ENCODE results near the gene KRTAP10-1. TPM values are rescaled to one million over a fixed set of nuclear protein-coding genes. Genes with fewer than 3 reads are reported as not detected.

KRTAP10-1 gene
- polyA plus RNA-seq, 1 donor (not counting 4 experiments of a cell fraction or from before 2014, with no cell fraction given): not detected

- no peak for FAIRE-seq
- no peak overlapping the region for H3K4me3 ChIP-seq (ENCODE audit: control insufficient read depth in 2 of 3, extremely low read depth in 1 of 3, insufficient read depth in 2 of 3, low read depth in 1 of 3, low read length in 3 of 3)
- no peaks in the 10 kb centered on the region for H3K36me3 ChIP-seq (ENCODE audit: control insufficient read depth in 2 of 2, extremely low read depth in 1 of 2, insufficient read depth in 2 of 2, low read length in 2 of 2)
- H3K9ac ChIP-seq (ENCODE audit: control insufficient read depth, extremely low read depth, insufficient read depth, low read length): no peak overlapping the region
- H3K4me1 ChIP-seq (ENCODE audit: control insufficient read depth, extremely low read depth, insufficient read depth, low read length): no peaks in the 10 kb centered on the region
- dilution Hi-C loops (cut with MboI; ENCODE audit: extremely low pct_ligation_motif_present, low sequenced_read_pairs): no loop called here
- DNase-seq (ENCODE audit: low read depth, low spot score): no peak
- H3K27ac ChIP-seq (ENCODE audit: control insufficient read depth, insufficient read depth, low read length): no peak overlapping the region
- H4K20me1 ChIP-seq (ENCODE audit: control insufficient read depth, extremely low read depth, insufficient read depth, low read length): no peaks in the 10 kb centered on the region
- H3K4me2 ChIP-seq (ENCODE audit: control insufficient read depth, extremely low read depth, insufficient read depth, low read depth, low read length): no peak overlapping the region
- no peak overlapping the region for H2AFZ ChIP-seq (ENCODE audit: control insufficient read depth, low read length)
- TF ChIP-seq, protein P1, sequence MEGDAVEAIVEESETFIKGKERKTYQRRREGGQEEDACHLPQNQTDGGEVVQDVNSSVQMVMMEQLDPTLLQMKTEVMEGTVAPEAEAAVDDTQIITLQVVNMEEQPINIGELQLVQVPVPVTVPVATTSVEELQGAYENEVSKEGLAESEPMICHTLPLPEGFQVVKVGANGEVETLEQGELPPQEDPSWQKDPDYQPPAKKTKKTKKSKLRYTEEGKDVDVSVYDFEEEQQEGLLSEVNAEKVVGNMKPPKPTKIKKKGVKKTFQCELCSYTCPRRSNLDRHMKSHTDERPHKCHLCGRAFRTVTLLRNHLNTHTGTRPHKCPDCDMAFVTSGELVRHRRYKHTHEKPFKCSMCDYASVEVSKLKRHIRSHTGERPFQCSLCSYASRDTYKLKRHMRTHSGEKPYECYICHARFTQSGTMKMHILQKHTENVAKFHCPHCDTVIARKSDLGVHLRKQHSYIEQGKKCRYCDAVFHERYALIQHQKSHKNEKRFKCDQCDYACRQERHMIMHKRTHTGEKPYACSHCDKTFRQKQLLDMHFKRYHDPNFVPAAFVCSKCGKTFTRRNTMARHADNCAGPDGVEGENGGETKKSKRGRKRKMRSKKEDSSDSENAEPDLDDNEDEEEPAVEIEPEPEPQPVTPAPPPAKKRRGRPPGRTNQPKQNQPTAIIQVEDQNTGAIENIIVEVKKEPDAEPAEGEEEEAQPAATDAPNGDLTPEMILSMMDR (optimal IDR thresholded peaks at IDR 0.05 in 1 of 3, IDR thresholded peaks at IDR 0.05 in 1 of 3, conservative IDR thresholded peaks at IDR 0.05 in 1 of 3; ENCODE audit: extremely low read depth in 1 of 3, insufficient read depth in 2 of 3, low read length in 3 of 3): no peak
- TF ChIP-seq EZH2 (IDR thresholded peaks at IDR 0.05; ENCODE audit: low read length): no peak
- peaks cover 26% of the 10 kb centered on the region for H3K9me3 ChIP-seq (ENCODE audit: control insufficient read depth, low read depth, low read length)
- no peaks in the 10 kb centered on the region for H3K9me1 ChIP-seq (ENCODE audit: control insufficient read depth, extremely low read depth, insufficient read depth, low read length)
- H3K79me2 ChIP-seq (ENCODE audit: control insufficient read depth, insufficient read depth, low read length): no peaks in the 10 kb centered on the region
- no peaks in the 10 kb centered on the region for H3K27me3 ChIP-seq (ENCODE audit: control insufficient read depth, extremely low read depth, insufficient read depth, low read length)
These were observed 19.4 kb downstream of the KRTAP10-1 start for GRCh38 chr21:44520326-44521300.

DNA sequence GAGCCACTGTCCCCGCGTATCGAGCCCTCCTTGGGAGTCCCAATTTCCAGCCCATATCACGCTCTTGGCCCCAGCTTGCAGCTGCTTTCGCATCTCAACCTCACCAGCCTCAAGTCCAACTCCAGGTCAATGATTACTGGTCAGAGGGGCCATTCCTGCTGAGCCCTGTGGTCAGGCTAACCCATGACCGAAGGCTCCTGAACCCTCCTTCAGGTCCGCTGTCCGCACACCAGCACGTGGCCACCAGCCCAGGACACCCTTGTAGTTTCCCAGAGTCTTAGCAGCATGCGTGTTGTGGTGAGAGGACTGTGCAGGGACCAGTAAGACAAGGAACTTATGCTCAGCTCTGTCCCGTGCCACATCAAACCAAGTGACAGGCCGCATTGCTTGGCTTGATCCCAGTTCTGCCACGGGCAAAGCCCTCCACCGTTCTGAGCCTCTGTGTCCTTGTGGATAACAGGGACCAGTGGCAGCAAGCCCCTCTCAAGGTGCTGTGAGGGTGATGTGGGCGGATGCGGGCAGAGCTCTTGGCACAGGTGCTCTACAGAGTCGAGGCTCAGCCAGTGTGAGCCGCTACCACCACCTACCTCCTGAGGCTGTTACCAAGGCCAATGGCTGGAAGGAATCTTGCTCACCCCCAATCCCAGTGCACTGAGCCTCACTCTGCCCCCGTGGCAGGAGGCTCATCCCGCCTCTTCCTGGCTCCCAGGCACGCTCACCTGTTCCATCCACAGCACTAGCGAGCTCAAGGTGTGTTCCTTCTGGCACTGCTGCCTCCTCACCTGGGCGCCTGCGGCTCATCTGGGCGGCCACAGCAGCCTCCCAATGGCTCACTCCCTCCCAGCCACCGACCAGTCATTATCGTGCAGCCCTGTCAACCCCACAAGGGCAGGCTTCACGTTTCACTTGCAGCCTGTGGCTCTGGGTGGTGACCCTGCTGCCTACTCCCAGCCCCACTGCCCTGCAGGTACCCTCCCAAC, 20.4 kb downstream of the KRTAP10-1 start:
- FAIRE-seq: no peak
- no peak overlapping the region for H3K4me3 ChIP-seq (ENCODE audit: control insufficient read depth in 2 of 3, extremely low read depth in 1 of 3, insufficient read depth in 2 of 3, low read depth in 1 of 3, low read length in 3 of 3)
- no peaks in the 10 kb centered on the region for H3K9me1 ChIP-seq (ENCODE audit: control insufficient read depth, extremely low read depth, insufficient read depth, low read length)
- no peak overlapping the region for H3K4me2 ChIP-seq (ENCODE audit: control insufficient read depth, extremely low read depth, insufficient read depth, low read depth, low read length)
- H3K27ac ChIP-seq (ENCODE audit: control insufficient read depth, insufficient read depth, low read length): no peak overlapping the region
- H3K36me3 ChIP-seq (ENCODE audit: control insufficient read depth in 2 of 2, extremely low read depth in 1 of 2, insufficient read depth in 2 of 2, low read length in 2 of 2): no peaks in the 10 kb centered on the region
- peaks cover 18% of the 10 kb centered on the region for H3K9me3 ChIP-seq (ENCODE audit: control insufficient read depth, low read depth, low read length)
- H3K9ac ChIP-seq (ENCODE audit: control insufficient read depth, extremely low read depth, insufficient read depth, low read length): no peak overlapping the region
- H3K4me1 ChIP-seq (ENCODE audit: control insufficient read depth, extremely low read depth, insufficient read depth, low read length): no peaks in the 10 kb centered on the region
- H3K79me2 ChIP-seq (ENCODE audit: control insufficient read depth, insufficient read depth, low read length): no peaks in the 10 kb centered on the region
- no peak overlapping the region for H2AFZ ChIP-seq (ENCODE audit: control insufficient read depth, low read length)
- H3K27me3 ChIP-seq (ENCODE audit: control insufficient read depth, extremely low read depth, insufficient read depth, low read length): no peaks in the 10 kb centered on the region
- no peaks in the 10 kb centered on the region for H4K20me1 ChIP-seq (ENCODE audit: control insufficient read depth, extremely low read depth, insufficient read depth, low read length)
- DNase-seq (ENCODE audit: low read depth, low spot score): no peak
- dilution Hi-C loops (cut with MboI; ENCODE audit: extremely low pct_ligation_motif_present, low sequenced_read_pairs): no loop called here
- TF ChIP-seq, protein P1 (optimal IDR thresholded peaks at IDR 0.05 in 1 of 3, IDR thresholded peaks at IDR 0.05 in 1 of 3, conservative IDR thresholded peaks at IDR 0.05 in 1 of 3; ENCODE audit: extremely low read depth in 1 of 3, insufficient read depth in 2 of 3, low read length in 3 of 3): no peak
- TF ChIP-seq EZH2 (IDR thresholded peaks at IDR 0.05; ENCODE audit: low read length): no peak
